Sigmoid colon (tissue), 4 donors: Measurements from ENCODE around the gene VDAC1.

ENCODE experiments used
- CTCF ChIP-seq, 4 experiments: fragments of 450-650 bp in 3 of 4; fragments of 200-600 bp in 1 of 4; IDR thresholded peaks; one replicate each; pipeline ENCODE4 v1.5.1; 2016 to 2019; ENCODE audit warnings: antibody characterized with exemption in 4 of 4, mild to moderate bottlenecking in 3 of 4, moderate library complexity in 2 of 4
- EP300 ChIP-seq, 4 donors: sonication (generic); formaldehyde crosslinking; IDR thresholded peaks; one replicate each; pipeline ENCODE4 v1.6.1; 2017; ENCODE audit warnings: antibody characterized with exemption in 4 of 4
- POLR2A ChIP-seq, 2 donors: fragments of 450-650 bp; IDR thresholded peaks; one replicate each; pipeline ENCODE4 v1.6.1; 2016; ENCODE audit warnings: antibody characterized with exemption in 2 of 2, mild to moderate bottlenecking in 2 of 2, moderate library complexity in 2 of 2
- POLR2AphosphoS5 ChIP-seq, 4 donors: sonication (generic); formaldehyde crosslinking; IDR thresholded peaks; one replicate each; pipeline ENCODE4 v1.6.1; 2017; ENCODE audit warnings: antibody characterized with exemption in 4 of 4

- no peak for TF ChIP-seq POLR2AphosphoS5 (IDR thresholded peaks at IDR 0.05)
- no peak for TF ChIP-seq POLR2A (IDR thresholded peaks at IDR 0.05)
- TF ChIP-seq CTCF (IDR thresholded peaks at IDR 0.05), result no peak
- TF ChIP-seq EP300 (IDR thresholded peaks at IDR 0.05), result no peak
Observed at GRCh38 chr5:133924221-133924920, 80.4 kb downstream of the VDAC1 start.
